HG03135 (cell line): ENCODE data around the gene PHF10.
A peak's percentile ranks its signal among the peaks of the same experiment; 100 is the strongest.

Source experiments
- ATAC-seq: cut with Tn5 transposase; IDR thresholded peaks from one replicate; pipeline ENCODE4 v1.9.1; 2021; ENCODE audit warnings: mild to moderate bottlenecking, moderate library complexity; ENCODE audit not compliant: unreplicated experiment

PHF10 gene

DNA sequence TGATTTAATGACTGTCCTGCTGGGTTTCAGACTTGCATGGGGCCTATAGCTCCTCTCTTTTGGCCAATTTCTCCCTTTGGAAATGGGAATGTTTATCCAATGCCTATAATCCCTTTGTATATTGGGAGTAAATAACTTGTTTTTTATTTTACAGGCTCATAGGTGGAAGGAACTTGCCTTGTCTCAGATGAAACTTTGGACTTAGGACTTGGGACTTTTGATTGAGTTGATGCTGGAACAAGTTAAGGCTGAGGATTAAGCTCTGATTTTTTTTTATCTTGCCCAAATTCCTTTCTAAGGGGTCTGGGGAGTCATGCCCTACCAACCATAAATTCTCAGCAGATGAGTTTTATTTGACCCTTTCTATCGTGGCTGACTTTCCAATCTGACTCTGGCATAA is 46.0 kb downstream of the PHF10 start:
- ATAC-seq: no peak

GRCh38 chr6:169677096-169677495 is 47.2 kb downstream of the PHF10 start:
- no peak for ATAC-seq

- no peak for ATAC-seq
These were observed 49.3 kb downstream of the PHF10 start for GRCh38 chr6:169675011-169675410.

DNA sequence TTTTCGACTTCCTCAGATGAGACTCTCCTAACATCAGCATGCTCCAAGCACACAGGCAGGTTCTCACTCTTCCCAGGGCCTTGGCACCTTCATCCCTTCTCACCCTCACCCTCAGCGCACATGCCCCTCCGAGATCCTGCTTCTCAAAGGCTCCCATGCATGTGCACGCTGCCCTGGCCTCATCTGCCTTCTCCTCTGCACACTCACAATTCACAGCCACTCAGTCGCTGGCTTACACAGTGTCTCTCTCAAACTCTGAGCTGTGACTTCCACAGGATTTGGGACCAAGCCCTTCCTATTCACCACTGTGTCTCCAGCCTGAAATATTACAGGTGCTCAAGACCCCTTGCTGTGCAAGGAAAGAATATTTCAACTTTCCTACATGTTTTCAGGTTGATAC is 52.7 kb downstream of the PHF10 start:
- no peak for ATAC-seq

GRCh38 chr6:169669889-169670288 is 54.4 kb downstream of the PHF10 start:
- no peak for ATAC-seq

DNA sequence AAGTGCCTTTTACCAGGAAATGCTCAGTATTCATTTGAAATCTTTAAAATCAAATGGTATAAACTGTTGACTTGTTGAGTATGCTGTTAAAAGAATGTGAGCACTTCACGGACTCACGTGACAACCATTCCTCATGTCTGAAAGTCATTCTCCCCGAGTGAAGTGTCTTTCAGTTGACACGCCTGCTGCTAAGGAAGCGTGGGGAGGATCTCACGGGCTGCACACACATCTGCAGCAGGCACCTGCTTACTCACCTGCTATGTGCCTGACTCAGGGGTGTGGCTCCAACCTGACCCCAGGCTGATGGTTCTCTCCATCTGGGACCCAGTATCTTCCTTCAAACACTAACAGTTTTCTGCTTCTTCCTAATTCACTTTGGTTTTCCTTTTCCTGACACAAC is 55.2 kb downstream of the PHF10 start:
- no peak for ATAC-seq

GRCh38 chr6:169668203-169668847 is 56.0 kb downstream of the PHF10 start:
- no peak for ATAC-seq

DNA sequence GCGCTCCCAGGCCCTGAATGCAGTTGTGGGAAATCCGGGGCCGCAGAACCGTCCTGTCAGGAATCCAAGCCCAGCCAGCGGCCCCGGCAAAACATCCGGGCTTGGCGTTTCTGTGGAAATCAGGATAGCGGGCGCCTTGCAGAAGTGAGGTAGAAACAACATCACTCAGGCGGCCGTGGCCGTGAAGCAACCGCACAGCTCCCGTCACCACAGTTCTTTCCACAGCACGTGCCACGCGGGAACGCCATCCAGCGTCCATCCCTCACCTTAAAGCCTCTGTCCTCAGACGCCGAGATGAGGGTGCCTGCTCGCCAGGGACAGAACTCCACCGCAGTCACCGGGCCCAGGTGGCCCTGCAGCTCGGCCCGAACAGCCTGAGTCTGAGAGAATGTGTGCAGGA is 56.6 kb downstream of the PHF10 start:
- ATAC-seq: no peak

DNA sequence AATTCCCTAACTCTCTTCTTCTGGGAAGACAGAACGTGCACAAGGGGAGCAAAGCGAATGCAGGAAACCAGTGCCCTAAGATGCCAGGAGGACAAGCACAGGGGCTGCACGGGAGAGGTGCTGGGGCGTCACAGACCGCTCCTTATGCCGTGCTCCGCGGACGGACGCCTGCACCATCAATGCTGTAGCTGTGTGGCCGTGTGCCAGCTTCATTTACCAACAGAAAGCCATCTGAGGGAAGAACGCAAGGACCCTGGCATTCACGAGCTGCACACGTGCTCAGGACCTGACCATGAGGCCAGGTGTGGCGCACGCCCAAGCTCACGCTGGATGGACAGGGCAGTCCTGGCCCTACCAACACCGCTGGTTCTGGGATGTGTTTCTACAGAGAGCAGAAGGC is 57.9 kb downstream of the PHF10 start:
- no peak for ATAC-seq

DNA sequence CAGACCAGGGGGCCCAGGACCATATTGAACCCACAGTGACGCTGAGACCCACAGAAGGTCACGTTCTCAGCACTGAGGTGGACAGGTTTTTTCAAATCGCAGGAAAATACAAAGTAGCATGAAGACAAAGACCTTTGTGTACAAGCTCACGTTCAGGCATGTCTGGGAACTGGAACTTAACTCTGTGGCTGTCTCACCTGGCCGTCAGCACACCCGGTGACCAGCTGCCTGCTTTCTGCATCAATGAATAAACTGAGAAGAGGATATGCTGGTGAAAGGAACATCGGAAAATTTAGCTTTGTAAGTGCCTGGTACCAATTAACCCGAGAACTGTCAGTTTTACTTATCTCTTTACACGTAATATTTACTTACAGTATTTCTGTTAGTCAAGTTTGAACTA is 59.0 kb downstream of the PHF10 start:
- no peak for ATAC-seq

DNA sequence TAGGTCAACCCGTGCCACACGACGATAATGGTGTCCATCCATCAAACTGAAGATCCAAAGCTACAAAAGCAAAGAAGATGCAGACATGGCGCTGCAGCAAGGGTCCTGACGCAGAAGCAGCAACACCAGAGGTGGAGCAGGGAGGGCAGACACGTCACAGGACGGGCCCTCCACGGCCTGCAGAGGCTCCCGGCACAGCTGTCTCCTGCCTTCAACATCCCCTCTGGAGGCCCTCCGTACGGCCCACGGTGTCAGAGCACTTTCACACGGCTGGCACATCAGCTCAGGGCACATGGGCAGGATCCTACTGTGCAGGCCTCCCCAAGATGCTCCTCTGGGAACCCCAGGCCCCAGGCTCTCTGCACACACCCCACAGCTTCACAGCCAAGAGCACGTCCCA is 60.1 kb downstream of the PHF10 start:
- ATAC-seq: no peak

- ATAC-seq: no peak
These were observed 60.8 kb downstream of the PHF10 start for GRCh38 chr6:169663468-169663867.

DNA sequence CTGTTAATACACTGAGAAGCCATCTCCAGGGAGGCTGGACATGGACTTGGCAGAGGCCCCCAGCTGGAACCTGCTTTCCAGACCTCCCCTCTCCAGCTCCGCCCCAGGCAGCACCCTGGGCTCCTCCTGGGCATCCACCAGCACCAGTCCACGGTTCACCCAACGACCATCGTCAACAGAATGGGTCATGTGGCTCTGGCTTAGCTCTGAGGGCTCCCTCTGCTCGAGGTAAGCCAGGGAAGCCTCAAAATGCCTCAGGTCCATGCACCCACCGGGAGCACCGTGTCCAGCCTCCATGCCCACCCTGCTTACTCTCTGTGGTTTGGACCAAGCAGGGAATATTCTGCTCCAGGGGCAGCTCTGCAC is 62.9 kb downstream of the PHF10 start:
- no peak for ATAC-seq

DNA sequence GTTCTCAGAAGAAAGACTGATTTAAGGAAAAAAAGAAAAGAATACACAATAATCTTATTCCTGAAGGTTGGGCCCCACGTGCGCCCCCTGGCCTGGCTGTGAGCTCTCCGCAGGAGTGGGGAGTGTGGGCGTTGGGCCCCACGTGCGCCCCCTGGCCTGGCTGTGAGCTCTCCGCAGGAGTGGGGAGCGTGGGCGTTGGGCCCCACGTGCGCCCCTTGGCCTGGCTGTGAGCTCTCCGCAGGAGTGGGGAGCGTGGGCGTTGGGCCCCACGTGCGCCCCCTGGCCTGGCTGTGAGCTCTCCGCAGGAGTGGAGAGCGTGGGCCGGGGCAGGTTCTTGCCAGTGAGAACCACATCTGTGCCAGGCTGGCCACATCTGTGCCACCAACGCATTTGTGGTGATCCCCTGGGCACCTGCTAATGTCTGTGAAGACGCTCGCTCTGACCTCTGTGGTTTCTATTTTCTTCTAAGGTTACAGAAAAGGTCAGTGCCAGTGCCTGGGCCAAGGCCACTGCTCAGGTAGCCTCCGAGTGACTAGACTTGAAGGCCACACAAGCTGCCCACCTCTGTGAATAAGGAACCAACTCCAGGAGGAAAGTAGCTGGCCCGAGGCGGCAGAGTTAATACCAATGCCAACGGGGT is 63.4 kb downstream of the PHF10 start:
- no peak for ATAC-seq

DNA sequence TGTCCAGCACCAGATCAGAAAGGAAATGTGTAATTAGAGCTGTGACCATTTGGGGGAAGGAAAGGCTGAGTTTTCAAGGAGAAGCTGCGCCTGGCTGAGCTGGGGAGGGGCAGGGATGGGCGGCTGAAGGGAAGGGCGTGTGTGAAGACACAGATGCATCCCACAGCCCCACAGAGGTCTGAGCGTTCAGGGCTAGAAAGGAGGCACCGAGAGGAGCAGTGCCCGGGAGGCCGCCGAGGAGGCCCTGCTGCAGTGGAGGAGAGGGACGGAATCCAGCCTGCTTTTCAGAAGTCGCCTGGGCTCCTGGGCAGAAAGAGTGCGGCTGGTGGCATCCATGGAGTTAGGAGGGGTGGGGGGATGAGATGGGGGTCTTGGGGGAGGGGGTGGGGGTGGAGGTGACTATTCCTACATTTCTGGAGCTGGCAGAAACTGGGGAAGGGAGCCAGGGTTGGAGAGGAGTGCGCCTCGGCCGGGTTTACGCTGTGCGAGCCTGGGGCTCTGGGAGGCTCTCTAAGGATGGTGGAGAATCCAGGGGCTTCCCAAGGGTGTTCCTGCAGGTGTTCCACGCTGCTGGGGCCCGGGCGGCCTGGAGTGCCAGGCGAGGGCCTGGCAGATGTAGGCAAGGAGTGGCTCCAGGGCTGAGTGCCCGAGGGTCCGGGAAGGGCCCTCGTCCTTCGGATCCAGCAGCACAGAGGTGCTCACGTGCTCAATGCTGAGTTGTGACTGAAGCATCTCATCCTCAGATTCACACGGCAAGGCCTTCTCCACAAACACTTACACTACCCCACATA is 64.3 kb downstream of the PHF10 start:
- ATAC-seq: no peak

DNA sequence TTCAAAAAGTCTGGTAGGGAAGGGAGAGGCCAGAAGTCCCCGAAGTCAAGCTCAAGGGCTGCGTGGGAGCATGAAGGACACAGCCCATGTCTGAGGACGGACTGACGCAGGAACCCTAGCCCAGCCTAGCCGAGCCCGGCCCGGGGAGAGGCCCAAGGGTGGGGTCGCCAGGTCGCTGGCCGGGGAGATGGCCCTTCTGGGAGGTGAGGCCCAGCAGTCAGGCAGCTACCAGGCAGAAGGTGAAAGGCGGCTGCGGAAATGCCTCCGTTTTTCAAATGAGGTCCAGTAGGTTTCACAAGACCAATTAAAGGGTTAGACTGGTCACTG is 67.1 kb downstream of the PHF10 start:
- no peak for ATAC-seq

GRCh38 chr6:169656546-169657283 is 67.6 kb downstream of the PHF10 start:
- ATAC-seq: no peak

- ATAC-seq: peak; percentile 84
These were observed 69.5 kb downstream of the PHF10 start for GRCh38 chr6:169654598-169655391.
